HG02678 (cell line): ENCODE data around the gene COMTD1.

Experiments
- ATAC-seq: cut with Tn5 transposase; IDR thresholded peaks from one replicate; pipeline ENCODE4 v1.9.1; 2021; ENCODE audit warnings: mild to moderate bottlenecking, moderate library complexity; ENCODE audit not compliant: unreplicated experiment

Gene COMTD1

DNA sequence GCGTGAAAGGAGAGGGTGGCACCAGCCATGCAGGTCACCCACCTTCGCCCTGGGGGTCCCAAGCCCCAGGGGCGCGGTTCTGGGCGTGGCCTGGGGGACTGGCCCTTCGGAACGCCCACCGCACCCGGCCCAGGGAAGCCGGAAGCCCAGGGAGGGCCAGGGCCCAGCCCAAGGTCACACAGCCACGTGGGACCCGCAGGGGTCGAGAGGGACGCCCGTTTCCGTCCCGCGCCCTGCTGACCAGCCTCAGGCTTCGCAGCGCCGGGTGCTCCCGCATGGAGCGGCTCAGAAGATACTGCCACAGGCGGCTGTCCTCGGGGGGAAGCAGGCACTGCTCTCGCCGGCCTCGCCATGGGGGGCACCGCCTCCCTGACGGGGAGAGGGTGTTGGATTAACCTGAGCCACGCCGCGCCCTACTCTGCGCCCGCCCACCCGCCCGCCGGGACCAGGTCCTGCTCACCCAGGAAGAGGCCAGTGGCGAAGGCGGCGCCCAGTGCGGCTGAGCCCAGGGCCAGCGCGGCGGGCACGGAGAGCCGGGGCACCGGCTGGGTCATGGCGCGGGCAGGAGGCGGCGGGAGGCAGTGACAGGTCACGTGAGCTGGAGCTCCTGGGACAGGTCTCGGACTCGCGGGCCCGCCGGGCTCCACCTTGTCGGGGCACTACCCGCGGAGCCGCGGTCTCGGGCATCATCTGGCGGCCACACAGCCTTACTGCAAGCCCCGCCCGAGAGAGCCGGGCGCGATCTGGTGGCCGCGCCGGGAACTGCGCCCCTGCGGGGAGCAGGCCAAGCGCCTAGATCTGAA lies at the start of gene COMTD1:
COMTD1 (minus strand) TSS at position 583 of the 803 bp plus-strand sequence; CDS start at position 554, 29 bp downstream.
- ATAC-seq: peak; percentile 78

DNA sequence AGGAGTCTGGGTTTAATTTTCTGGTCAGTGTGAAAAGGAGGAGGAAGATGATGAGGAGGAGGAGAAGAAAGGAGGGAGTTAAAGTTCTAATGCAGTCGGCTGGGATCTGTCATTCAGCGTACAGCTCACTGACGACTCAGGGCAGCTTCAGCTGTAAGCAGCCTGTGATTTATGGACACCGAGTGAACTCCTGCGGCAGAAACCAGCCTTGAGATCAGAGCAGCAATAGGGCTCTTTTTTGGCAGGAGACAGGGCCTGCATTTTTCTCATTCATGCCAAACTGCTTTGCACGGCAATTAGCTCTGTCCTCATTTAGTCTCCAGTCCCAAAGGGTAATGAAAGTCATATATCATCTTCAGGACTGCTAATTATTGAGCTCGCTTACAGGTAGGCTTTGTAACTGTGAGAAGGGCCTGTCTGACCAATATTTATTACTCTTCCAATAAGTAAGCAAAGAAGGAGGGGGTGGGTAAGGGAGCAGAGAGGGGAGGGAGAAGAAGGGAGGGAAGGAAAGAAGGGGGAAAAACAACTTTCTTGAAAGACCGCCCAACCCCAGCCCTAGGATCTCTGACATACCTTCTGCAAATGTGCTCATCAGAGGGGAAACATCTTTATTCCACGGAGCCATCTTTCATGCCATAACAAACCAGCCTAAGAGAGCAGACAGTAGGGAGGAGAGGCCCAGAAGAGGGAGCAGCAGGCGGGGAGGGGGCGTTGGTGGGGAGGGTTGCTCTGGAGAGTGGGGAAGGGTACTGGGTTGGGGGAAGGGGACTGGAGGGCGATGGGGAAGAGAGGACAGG lies 48.1 kb upstream of the COMTD1 start:
- no peak for ATAC-seq

DNA sequence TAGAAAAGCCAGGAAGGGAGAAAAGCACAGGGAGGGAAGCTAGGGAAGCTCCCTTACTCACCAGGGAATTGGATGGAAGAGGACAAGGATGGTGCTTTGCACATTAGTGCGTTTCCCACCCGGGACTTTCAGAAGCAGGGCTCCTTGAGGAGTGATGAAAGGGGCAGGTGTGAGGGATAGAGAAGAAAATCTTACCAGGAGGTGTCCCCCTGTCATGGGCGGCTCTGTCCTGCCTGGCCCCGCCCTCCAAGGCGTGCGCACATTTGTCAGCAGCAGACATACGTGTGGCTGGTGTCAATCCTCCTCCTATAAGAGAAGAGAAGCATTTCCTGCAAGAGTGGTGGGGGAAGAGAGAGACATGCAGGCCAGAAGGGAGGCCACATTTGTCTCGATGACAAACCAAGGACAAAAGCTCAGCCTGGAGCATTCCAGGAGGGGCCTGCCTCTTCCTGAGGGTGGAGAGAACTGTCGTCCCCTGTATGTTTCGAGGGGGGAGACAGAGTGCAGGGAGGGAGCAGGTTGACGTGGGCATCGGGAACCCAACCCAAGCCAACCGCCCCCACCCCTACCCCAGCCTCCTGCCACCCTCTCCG lies 47.4 kb upstream of the COMTD1 start:
- ATAC-seq: no peak

DNA sequence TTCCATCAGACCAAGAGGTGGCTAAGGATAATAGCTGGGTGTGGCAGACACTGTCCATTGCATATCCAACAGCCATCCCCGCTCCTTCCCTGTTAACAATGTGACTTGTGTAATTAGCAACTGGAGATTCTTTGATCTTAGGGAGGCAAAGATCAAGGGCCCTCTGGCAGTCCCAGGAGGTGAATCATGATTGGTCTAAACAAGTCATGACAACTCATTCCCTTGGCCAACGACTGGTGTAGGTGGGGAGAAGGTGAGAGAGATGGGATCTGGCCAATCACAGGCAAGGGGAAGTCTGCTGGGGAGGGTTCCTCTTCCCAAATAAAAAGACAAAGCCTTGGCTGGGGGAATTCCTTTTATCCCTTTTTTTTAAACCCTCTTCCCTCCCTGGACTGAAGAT lies 46.2 kb upstream of the COMTD1 start:
- no peak for ATAC-seq

DNA sequence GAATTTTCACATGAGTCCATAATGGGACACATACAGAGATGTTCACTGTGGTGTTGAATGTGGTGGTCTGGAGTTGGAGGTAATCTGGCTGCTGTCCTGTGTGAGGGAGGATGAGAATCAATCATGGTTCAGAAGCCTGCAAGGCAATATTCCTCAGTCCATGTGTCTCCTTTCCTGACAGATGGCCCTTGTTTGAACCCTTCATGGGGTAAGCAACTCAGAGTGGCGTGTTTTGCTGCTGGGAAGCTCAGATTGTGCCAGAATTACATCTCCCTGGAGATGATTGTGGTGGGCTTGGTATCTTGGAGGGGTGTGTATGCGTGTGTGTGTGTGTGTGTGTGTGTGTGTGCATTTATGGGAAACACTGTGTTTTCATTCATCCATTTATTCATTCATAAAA lies 44.5 kb upstream of the COMTD1 start:
- no peak for ATAC-seq

DNA sequence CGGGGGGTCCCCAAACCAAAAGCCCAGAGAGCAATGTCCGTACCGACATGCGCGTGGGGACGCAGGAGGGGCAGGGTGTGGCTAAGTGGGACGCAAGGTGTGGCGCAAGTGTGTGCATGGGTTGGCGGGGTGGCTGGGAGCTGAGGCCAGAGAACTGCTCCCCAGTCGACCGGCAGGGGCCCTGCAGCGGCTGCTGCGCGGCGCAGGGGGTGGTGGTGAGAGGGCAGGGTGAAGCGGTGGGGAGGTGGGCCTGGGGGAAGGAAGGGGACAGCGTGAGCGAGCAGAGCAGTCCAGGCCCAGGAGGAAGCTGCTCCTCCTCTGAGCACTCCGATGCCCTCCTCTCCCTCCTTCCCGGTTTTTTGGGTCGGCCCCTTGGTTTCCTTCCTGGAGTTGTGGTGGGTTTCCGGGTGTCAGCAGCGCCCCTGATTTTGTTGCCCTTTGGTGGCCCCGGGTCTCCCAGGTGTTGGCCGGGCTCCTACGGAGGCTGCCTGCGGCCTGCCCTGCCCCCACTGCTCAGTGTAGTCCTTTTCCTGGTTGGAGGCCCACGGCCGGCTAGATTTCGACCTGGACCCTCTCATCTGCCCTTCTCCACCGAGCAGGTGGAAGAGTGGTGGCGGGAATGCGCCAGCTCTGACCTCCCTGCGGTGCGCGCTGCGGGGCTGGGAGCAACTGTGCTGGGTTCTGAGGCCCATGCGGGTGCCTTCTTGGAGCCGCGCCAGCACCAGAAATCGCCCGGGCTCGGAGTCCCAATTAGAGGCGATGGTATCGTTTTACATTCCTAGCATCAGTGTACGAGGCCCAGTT lies 40.5 kb upstream of the COMTD1 start:
- no peak for ATAC-seq

DNA sequence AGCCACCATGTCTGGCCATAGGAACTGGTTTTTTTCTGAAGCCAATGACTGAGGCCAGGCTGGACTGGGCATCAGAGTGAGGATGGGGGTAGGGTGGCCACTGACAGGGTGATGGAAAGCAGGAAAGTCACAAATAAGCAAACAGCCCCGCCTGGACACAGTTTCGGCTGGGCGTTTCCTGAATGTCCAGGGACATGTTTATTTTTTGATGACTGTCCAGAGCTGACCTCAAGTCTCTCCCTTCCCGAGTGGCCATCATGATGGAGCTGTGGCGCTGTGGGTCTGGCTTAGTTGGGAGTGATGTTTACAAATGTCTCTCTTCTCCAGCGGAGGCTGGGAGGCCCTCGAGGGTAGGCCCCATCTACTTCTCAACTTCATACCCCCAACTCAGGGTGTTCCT lies 37.1 kb upstream of the COMTD1 start:
- ATAC-seq: no peak

DNA sequence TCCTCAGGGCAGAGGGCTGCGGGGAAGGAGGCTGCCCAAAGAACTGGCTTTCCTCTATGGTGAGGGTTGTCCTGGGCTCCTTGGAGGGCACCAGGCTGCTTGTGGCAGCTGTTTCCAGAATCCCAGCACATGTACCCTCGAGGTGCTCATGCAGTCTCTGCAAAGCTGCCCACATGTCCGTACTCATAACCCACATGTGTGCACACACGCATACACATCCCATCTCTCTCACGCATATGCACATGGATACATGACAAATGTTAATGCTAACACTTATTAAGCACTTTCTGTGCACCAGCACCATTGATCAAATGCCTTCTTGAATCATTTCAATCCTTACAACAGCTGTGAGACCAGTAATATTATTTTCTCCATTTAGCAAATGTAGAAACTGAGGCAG lies 36.3 kb upstream of the COMTD1 start:
- ATAC-seq: no peak

DNA sequence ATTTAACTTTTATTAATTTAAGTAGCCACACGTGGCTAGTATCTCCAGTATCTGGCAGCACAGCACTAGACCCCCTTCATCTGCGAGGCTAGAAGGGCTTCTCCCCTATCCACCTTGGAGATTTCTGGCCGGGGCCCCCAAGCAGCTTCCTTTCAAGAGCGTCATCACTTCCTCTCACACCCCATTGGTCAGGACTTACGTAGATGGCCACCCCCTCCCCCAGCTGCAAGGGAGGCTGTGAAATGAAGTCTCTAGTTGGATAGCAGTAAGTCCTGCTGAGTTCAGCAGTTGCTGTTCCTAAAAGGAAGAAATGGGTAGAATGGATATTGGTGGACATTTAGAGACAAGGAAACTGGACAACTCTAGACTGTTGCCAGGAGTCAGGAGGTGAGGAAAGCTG lies 33.8 kb upstream of the COMTD1 start:
- no peak for ATAC-seq

DNA sequence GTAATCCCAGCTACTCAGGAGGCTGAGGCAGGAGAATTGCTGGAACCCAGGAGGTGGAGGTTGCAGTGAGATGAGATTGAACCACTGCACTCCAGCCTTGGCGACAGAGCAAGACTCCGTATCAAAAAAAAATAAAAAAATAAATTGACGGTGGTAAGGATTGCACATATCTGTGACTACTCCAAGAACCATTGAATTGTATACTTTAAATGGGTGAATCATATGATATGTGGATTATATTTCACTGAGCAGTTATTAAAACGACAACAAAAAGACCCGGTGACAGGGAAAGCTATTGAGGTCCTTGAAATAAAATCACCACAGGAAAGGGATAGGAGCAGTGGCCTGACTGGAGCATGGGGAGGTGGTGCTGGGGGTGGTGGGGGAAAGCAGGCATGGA lies 31.2 kb upstream of the COMTD1 start:
- no peak for ATAC-seq

DNA sequence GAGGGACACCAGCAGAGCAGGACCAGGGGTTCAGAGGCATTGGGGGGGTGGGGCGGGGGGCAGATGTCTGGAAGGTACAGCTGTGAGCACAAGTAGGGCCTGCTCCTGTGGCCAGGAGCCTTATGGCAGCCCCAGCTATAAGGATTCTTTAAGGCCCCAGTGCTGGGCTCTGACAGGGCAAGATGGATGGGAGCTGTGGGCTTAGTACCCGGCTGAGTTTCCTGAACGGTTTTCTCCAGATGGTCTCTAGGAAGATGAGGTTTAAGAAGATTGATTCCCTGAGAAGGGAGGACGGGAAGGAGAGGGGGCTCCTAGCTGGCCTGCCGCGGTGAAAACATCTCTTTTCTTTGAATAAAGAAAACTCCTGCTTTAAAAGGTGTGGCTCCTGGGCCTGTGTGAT lies 30.1 kb upstream of the COMTD1 start:
- ATAC-seq: no peak

DNA sequence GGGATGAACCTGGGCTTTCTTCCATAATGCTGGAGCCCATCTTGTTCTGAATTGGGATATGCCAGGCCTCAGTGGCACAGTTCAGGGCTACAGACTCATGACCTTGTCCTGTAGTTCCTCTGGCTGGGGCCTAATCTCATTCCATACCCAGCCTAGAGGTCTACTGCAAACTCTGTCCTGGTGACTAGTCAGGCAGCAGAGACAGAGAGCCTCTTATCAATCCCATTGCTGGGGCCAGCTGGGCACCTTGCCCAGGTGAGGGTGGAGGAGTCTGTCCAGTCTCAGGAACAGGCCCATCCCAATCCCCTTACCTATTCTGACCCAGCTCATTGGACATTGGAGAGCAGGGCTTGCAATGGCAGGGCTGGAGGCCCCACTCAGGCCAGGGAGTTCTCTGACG lies 28.0 kb upstream of the COMTD1 start:
- no peak for ATAC-seq

DNA sequence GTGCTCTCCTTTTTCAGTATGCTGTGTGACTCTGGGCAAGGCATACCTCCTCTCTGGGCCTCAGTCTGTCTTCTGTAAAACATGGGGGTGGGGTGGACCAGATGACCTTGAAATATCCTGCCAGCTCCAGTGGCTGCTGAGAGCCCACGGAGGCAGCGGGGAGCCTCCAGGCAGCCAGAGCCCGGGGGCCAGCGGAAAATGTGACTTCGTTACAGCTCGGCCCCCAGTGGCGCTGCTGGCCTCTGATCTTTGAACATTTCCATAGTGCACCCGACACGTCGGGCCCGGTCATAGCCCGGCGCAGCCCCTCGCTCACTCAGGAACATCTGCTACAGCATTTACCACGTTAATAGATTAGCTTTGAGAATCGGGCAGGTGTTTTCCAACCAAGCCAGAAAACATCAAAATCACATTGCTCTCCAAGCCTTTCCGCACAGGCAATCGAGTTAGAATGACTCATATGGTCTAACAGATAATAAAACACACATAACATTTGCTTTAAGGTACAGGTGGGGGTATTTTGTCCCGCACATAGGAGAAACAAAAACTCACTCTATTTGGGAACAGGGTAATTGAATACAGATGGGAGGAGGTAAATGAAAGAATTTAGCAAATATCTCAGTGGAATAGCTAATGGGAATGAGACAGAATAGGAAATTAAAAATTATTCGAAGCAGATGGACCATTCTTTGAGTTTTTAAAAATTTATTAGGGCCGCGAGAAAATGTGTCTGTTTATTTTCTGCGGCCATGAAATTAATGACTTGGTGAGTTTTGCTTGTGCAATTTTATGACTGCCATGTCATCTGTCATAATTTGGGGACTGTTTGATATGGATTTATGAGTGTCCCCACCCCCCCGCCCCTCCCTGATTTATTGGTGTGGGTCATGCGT lies 26.3 kb upstream of the COMTD1 start:
- no peak for ATAC-seq

DNA sequence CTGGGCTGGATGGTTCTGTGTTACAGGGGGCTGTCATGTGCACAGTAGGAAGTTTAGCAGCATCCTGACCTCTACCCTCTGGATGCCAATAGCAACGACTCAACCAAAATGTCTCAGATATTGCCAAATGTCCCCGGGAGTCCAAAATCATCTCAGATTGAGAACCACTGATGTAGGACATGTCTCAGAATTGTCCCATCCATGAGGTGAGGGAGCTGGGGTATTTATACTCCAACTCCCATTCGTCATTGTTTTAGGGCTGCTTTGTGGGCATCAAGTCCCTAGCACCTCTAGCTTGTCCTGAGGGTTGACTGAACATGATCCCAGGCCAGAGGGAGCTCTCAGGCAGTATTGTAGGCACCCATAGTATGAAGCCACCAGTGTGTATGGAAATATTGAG lies 25.2 kb upstream of the COMTD1 start:
- ATAC-seq: no peak

DNA sequence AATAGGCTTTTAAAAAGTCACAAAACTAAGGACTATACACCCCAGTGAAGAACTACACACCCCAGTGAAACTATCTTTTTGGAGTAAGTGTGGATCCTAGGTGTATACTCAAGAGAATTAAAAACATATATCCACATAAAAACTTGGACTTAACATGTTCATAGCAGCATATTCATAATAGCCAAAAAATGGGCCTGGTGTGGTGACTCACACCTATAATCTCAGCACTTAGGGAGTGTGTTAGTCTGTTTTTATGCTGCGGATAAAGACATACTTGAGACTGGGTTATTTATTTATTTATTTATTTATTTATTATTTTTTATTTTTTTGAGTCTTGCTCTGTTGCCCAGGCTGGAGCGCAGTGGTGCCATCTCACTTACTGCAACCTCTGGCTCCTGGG lies 19.0 kb upstream of the COMTD1 start:
- ATAC-seq: no peak

DNA sequence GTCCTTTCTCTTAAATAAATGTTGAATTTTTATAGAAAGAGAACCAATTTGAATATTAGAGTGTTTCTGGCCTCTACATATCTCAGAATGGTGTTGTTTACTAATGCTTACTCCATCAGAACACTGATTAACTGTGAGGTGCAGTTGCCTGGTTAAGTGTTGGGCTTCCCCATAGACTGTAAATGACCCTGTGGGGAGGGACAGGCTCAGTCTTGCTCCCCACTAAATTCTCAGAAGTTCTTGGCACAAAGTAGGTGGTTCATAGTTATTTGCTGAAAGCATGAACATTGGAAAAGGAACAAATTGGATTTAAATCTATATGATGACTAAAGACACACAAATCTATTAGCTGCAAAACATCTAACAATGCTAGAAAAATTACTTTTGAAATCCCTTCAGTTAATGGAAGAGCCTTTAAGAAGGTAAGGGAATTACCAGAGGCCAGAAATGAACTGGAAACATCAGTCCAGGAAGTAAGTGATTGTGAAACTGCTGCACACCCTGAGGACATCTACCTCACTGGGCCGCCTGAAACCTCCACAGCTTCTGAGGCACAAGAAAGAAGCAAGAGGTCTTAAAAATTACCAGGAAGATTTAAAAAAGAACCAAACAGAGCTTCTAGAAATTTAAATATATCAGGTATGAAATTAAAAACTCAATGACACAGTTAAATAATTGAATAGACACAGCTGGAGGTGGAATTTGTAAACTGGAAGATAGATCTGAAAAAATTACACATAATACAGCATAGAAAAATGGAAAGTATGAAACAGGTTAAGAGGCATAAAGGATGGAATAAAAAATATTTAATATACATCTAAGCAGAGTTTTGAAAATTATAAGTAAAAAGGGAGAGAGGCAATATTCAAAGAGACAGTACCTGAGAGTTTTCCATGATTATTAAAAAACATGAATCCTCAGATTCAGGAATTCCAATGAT lies 17.8 kb upstream of the COMTD1 start:
- ATAC-seq: no peak

DNA sequence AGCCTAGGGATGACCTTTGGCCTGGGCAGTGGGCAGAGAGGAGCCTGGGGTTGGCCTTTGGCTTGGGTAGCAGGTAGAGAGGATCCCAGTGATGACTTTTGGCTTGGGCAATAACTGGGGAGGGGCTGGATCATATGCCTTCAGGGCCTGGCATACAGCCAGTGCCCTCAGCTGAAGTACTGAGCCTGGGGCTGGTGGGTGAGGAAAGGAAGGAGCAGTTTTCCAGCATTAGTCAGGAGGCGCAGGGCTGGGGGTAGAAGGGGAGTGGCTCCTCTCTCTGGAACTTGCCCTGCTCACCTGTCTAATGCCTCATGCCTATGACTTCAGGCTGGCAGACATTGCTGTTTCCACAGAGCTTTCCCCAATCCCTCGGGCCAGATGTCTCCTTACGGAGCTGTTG lies 15.2 kb upstream of the COMTD1 start:
- ATAC-seq: no peak

DNA sequence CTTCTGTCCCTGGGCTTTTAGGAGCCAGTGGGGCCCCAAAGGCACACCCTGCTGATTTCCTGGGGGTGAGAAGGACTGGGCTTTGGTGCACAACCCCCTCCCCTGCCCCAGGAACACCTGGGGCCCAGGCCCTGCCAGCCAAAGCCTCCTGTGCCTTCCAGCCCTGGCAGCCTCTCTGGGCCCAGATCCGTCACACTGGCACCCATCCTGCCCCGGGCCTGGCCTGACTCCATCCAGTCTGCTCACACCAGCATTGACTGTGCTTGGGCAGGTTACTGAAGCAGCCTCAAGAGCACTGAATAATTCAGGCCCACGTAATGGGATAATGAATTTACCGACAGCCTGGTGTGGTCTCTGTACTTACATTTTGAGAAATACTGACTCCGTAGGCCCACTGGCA lies 12.0 kb upstream of the COMTD1 start:
- no peak for ATAC-seq

DNA sequence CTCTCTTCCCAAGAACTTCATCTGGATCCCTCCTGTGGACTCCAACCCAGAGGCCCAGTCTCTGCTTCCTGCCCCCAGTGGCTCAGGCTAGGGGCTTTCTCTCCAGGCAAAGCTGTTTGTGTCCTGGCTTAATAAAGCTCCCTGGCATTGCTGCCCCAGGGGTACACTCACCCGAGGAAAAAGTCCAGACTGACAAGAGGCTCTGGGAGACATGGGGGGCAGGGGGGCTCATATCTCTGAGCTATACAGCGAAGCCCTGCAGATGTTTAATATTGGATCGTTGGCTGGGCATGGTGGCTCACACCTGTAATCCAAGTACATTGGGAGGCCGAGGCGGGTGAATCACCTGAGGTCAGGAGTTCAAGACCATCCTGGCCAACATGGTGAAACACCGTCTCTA lies 10.7 kb upstream of the COMTD1 start:
- ATAC-seq: no peak
